ENCODE results near the gene FRY.

GRCh38 chr13:32036126-32036695 is 4.6 kb downstream of the FRY start:
- TF ChIP-seq POLR2A (IDR thresholded peaks at IDR 0.05) (no peak), CTCF (IDR thresholded peaks at IDR 0.05) (no peak)
